NK-92 treated with Interleukin-12 subunit alpha and Interleukin-12 subunit beta, amount 100 ng/mL, for 24 hours (cell line): ENCODE results near the gene RAB36.

ENCODE experiments used
- DNase-seq: peaks from one replicate; lab custom pipeline; 2025; lab: John Stamatoyannopoulos, UW

RAB36 gene

DNA sequence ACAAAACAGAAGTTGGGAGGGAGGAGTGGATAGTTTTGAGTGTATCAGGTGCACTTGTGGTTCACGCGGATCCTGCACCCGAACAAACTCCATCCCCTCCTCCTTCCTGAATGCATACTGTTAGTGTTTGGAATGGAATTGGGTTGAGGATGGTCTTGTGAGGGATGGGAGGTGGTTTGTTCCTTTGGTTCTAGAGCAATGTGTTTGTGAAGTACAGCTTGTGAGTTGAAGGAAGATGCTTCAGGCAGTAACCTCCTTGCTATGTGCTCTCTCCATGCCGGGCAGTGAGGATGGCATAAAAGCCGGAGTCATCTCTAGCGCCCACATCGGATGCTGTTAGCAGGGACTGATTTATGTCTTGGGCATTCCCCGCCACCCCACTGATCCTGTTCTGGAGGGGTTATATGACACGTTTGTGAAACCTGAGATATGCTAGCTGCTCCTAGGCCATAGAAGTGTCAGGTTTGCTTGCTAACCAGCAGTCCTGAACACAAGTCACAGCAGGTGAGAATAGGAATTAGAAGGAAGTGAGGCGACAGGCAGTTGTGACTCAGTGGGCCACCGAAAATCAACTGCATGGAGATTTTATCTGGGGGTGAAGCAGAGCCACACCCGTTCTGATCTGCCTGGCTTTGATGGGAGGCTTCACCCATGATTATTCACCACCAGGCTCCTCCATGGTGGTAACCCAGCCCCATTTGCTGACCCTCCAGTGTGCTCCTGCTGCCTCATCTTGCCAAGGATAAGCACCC is 37.2 kb downstream of the RAB36 start:
- DNase-seq = no peak

DNA sequence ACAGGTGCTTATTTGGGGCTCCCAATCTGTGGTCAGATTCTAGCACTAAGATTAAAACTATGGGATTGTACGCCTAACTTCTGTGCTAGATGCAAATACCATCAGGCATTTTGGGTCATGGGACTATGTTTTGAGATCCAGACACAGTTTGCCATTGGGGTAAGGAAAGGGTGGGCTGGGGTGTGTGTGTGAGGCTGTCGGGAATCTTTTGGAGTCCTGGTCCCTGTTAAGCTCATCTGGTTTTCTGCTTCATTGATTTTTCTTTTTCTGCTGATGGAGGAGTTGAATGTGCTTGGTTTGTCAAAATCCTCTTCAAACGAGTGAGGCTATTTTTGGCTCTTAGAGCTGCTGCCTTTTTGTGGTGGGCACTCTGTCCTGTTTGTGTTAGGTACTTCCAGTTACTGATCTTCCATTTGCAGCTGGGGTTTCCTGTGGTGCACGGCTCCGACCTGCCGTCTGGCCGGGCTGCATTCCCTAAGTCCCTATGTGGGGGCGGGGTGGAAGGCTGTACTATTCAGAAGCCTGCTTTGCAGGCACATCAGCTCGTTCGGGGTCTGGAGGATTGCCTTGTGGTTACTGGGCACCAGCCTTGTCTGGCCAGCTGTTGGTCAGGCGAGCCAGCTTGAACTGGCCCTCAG is 37.9 kb downstream of the RAB36 start:
- DNase-seq = no peak

DNA sequence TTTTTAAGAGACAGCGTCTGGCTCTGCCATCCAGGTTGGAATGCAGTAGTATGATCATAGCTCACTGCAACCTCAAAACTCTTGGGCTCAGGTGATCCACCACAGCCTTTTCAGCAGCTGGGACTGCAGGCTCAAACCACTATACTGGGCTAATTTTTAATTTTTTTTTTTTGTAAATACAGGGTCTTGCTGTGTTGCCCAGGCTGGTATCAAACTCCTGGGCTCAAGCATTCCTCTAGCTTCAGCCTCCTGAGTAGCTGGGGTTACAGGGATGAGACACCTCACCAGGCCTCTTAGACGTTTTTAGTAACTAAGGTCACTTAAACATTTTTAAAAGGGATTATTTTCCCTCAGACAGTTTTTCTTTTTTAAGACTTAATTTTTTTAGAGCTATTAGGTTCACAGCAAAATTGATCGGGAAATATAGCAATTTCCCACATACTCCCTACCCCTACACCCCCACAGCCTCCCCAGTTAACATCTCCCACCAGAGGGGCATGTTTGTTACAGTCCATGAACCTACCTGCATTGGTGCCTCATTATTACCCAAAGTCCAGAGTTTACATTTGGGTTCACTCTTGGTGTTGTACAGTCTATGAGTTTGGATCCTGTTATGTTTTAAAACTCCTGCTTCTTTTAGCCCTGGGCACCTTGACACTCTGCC is 39.0 kb downstream of the RAB36 start:
- no peak for DNase-seq

DNA sequence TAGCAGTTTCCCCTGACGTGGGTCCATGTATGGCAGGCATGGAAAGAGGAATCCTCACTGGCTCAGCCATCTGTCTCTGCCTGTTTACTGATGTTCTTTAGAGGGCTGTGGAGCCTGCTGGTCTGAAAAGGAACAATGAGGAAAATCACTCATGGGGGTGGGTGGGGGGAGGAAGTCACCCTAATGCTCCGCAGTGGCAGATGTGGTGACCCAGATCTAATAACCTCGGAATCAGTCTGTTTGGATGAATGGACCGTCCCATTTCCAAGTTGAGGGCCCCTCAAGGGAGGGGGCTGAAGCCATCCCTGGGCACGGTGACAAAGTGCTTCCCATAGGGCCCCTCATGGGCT is 39.5 kb downstream of the RAB36 start:
- DNase-seq = no peak

DNA sequence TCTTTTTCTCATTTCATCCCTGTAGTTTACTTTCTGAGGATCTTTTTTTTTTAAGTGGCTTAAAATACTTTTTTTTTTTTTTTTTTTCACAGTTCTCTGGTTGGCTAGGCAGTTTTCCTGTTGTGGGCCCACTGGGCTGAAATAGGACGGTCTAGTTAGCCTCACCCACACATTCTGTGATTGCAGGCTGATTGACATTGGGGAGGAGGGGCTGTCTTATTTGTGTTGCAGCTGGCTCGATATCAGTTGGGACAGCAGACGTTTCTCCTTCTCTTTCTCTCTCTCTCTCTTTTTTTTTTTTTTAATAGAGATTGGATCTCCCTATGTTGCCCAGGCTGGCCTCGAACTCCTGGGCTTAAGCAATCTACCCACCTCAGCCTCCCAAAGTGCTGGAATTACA is 41.9 kb downstream of the RAB36 start:
- no peak for DNase-seq

DNA sequence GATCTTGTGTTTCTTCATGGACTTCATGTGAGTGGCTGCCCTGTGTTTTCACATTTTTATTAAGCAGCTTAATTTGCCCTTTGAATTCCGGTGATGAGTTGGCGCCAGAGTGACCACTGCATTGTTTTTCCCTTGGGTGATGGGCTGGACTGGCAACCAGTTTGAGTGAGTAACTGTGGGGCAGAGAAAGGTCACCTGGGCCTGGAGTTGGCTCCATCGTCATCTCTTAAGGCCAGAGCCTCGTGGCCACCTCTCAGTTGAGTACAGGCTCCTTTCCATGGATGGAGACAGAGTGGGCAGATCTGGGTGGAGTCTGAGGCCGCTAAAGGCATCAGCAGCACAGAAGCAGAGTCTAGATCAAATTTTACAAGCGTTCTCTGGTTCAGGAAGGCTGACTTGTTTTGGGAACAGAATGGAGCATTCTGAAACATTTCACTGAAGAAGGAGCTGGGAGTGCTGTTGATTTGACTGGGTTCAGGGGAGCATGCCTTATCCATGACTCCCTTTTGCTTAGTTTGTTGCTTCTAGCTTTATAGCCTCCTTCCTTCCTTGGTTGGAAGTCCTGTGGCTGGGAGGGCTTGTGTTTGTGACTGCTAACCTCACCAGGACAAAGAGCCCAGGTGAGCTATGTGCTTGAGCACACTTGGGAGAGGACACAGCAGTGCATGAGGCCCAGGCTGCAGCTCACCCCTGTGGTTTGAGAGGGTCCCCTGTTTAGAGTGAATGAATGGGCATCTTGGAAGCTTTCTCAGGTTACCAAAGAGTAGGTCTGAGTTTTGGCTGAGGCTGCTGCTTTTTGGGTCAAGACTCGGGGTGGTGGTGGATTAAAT is 42.8 kb downstream of the RAB36 start:
- no peak for DNase-seq

DNA sequence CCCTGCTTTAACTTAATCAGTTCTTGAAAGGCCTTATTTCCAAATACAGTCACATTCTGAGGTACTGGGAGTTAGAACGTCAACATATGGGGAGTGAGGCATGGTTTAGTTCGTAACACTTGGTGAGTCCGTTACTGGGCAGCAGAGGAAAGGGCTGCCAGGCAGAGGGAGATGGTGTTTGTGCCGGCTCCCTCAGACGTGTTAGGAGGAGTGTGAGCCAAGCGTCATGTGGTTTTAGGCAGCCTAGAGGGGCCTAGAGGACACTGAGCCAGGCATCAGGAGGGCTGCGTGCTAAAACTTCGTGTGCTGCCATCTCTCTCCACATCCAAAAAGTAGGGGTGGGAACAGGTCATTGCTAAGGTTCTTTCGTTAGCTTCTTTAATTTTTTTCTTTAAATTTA is 45.2 kb downstream of the RAB36 start:
- DNase-seq = no peak

DNA sequence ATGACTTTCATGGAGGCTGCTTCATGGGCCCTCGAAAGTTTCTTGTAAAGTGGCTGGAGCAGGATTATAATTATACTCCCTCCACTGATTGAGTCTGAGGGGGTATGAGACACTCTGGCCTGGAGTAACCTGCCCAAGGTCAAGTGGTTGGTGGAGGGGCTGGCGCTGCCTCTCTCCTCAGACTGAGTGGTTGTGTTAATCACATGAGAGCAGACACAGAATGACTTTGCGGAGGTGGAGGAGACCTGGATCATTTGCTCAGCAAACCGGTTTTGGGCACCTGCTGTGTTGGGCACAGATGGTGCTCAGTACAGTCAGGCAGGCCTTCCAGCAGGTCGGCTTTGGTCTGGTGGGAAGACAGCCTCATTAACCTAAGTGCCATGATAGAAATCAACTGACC is 46.9 kb downstream of the RAB36 start:
- DNase-seq = no peak

DNA sequence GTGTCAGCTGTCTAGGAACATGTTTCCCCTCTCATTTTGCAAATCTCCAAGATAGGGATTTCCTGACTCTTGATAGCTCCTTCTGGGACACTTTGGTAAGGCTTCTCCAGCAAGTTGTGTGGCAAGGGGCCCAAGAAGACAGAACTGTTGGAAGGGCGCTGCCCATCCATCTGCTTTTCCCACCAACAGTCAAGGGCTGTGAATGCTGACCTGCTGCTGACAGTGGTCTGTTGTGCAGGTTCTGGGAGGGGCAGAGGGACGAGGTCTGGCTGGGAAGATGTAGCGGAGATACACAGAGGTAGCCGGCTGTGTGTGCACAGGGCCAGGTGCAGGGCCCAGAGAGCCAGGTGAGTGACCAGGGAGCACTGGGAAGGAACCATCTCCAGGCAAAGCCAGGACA is 47.3 kb downstream of the RAB36 start:
- no peak for DNase-seq

DNA sequence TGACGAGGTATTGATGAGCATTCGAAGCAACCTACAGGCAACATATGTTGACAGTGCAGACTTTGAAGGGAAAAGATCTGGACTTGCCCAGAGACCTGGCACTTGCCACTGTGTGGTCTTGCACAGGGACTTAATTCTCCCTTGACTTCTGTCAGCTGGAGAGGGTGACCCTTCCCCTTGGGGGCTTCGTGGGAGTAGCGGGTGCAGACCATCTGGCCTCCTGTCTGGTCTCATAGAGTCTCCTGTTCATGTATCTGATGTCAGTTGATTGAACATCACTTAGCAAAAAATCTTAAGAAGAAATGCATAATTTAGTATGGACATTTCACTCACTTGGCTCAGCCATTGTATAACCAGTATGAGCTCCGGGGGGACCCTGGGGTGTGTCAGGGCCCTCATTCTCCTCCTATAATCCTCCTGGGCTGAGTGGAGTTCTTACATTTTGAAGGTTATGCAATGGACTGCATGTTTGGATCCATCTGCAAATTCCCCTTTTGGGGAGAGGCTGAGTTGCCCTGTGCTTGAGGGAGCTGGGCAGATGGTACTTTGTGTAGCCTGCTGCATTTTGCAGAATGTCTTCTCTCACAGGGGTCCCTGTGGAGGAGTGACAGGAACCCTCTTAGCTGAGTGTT is 48.0 kb downstream of the RAB36 start:
- no peak for DNase-seq

DNA sequence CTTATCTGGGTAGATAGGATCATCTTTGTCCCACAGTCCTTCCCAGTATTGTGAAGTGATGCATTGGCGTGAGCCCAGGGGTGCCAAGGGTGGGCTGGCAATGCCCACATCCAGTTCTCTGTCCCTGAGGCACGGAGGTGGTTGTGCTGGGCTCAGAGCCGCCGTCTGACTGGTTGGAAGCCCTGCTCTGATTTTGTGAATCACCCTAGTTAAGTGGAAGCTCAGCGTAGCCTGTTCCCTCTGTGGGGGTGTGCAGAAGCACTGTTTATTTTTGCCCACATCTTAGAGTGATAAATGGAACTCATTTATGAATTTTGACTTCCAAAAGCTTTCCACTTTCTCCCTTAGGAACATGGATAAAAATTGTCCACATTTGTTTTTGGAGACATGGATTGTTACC is 48.6 kb downstream of the RAB36 start:
- no peak for DNase-seq

DNA sequence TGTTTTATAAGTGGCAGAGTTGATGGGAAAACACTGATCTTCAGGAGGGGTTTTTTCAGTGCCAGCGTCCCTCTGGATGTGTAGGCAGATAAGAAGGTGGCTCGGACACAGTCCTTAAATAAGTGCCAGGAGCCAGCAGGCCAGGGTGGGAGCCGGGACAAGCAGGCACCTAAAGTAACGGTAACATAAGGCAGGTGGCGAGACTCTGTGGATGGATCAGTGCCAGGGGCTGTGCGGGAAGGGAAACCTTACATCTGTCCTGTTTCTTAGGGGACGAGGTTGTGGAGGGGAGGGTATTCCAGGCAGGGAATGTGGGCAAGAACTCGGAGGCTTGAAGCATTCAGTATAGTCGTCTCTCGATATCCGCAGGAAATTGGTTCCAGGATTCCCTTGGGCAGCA is 50.9 kb downstream of the RAB36 start:
- no peak for DNase-seq

DNA sequence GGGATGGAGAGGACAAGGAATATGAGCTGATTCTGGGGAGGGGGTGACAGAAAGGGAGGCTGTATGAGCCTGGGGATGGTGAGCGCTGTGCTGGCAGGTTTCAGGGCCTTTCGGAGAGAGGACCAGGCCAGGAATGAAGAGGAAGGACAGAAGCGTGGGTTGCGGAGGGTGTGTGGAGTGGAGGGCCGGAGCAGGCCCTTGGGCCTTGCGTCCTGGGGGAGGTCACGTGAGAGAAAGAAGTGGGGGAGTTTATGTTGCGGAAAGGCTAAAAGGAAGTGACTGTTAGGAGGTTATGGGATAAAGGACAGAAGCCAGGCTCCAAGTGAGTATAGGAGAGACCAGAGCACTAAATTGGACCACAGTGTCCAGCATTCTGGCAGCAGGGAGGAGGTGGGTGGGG is 52.6 kb downstream of the RAB36 start:
- DNase-seq = no peak

DNA sequence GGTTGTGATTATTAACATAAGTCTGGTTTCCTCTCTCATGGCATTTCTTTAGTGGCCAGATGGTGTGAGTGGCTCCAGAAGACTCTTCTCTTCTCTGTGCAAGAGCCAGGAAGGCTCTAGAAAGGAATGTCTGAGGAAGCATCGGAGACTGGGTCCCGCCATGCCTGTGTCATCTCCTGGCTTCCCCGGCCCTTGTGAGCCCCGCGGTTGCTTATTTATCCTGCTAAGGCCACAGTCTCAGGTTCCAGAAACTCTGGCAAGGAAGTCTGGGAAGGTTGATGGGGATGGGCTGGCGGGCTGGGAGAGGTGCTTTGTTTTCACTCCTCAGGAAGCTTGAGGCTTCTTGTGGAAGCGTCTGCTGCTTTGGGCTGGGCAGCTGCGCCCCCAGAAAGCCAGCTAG is 53.9 kb downstream of the RAB36 start:
- no peak for DNase-seq

DNA sequence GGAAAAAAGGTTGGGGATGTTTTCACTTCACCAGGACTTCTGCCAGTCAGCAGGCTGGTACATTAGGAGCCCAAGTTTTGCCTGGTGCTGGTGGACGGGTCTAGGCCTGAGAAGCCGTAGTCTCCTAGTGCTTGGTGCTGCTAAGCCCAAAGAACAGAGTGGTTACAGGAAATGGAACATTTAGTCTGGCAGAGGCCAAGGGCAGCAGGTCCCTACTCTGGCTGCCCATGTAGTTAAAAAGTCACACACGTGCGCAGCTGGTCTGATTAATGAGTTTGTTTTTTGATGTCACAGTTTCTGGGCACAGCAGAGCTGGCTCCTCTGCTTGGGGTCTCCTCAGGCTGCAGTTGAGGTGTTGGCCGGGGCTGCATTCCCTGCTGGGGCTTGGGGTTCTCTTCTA is 55.6 kb downstream of the RAB36 start:
- no peak for DNase-seq

DNA sequence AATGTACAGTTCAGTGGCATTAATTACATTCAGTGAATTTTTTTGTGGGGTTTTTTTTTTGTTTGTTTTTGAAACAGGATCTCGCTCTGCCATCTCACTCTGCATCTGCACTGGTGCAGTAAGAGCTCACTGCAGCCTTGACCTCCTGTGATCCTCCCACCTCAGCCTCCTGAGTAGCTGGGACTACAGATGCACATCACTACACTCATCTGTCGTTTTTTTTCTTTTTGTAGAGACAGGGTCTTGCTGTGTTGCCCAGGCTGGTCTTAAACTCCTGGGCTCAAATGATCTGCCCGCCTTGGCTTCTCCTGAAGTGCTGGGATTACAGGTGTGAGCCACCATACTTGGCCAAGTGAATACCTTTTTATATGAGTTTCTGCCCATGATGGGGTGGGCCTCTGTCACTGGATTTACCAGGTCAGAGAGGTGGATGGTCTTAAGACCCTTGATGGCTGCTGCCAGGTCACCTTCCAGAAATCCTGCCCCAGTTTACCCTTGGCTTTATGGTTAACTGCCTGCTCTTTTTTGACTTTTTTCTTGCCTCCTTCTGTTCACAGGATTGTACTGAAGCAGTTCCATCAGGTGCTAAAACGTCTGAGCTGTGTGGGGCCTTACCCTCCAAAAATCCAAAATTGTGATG is 57.7 kb downstream of the RAB36 start:
- no peak for DNase-seq

DNA sequence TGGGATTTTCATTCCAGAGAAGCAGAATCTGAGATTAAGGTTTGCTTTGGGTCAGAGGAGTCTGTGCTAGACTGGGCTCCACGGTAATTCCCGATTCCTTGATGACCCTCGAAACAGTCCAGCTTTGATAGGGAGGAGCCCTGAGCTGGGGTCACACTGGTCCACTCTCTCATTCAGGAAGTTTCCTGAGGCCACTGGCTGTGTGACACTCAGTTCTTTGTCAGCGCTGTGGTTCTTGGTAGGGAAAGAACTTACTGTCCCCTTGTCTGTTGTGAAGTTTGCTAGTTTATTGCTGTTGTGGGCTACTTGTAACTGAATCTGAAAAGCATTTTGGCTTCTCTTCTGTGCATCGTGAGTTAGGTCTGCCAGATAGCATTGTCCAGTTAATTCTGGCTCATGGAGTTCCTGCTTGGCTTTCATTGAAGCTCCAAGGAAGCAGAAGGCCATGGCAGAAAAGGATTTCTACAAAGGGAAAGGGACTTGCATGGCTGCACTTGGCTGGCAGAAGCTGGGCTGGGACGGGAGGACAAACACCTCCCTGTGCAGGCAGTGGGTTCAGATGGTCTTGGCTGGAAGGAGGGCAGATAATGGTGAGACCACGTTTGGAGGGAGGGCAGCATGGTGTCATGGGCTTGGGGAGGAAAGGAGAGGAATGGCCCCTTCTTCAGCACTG is 58.3 kb downstream of the RAB36 start:
- DNase-seq = no peak

DNA sequence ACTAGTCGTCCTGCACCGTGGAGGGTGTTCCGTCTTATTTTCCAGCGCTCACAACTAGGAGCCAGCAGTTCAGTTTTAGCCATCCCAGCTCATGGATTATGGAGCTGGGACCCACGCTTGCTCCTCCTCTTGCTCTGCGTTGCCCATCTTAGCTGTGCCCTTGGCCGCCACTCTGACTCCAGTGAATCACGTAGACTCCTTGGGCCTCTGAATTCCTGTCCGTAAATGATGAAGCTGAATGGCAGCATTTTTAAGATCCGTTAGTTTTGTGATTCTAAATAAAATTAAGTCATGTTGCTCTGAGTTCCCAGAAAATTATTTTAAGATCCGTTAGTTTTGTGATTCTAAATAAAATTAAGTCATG is 58.8 kb downstream of the RAB36 start:
- DNase-seq = no peak

DNA sequence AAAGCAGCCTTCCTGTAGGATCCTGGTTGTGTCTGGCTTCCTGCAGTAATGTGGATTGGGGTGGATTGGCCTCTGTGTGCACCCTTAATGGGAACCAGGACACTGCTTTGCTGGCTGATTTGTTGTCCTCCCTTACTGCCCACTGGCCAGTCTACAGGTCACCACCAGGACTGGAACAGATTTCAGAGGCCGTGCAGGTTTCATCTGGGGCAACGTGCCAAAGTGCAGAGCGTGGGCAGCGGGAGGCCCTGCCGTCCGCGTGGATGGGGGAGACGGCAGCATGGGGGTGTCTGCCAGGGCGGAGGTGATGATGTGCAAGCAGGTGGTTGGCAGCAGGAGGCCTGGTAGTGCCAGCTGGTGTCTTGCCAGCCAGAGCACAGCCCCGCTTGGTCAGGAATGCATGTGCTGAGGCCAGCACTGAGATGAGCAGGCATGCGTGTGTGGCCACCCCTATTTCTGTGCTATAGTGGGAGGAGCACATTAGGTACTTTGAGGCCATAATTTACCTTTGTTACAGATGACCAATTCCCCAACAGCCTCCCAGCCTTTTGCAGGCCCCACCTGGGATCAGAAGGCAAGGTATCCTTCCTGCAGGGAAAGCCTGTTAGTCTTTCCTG is 59.4 kb downstream of the RAB36 start:
- DNase-seq = no peak

DNA sequence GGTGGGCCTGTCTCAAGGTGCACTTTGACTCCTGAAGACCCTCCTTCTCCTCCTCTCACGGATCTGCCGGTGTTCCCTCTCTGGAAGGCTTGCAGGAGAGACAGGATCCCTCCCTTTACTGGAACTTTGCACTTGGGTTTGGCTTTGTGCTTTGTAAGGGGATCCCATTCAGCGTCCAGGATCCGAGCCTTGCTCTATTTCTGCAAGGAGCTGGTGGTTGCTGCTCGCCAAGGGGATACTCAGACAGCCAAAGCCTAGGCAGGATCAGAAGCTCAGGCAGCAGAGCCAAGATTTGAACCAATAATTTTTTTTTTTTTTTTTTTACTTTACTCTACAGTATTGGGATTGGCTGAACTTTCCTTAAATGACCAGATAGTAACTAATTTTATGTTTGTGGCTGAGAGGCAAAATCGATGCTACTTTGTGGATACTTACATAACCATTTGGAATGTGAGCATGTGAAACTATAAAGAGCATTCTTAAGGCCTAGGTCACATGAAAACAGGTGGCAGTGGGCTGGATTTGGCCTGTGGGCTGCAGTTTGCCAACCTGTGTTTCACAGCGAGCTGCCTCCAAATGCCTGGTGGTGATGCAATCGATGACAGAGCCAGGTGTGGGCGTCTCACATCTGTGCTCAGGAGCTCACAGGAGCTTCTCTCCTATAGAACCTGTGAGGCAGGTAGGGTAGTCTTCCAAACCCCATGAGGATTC is 60.2 kb downstream of the RAB36 start:
- DNase-seq = no peak
